Cerebellar nuclear complex (tissue), 1 donor: ENCODE results near the gene GPRIN2.

Source experiments
- DNase-seq, 2 experiments: peaks; one replicate each; lab custom pipeline; 2025; lab: John Stamatoyannopoulos, UW

Gene GPRIN2

DNA sequence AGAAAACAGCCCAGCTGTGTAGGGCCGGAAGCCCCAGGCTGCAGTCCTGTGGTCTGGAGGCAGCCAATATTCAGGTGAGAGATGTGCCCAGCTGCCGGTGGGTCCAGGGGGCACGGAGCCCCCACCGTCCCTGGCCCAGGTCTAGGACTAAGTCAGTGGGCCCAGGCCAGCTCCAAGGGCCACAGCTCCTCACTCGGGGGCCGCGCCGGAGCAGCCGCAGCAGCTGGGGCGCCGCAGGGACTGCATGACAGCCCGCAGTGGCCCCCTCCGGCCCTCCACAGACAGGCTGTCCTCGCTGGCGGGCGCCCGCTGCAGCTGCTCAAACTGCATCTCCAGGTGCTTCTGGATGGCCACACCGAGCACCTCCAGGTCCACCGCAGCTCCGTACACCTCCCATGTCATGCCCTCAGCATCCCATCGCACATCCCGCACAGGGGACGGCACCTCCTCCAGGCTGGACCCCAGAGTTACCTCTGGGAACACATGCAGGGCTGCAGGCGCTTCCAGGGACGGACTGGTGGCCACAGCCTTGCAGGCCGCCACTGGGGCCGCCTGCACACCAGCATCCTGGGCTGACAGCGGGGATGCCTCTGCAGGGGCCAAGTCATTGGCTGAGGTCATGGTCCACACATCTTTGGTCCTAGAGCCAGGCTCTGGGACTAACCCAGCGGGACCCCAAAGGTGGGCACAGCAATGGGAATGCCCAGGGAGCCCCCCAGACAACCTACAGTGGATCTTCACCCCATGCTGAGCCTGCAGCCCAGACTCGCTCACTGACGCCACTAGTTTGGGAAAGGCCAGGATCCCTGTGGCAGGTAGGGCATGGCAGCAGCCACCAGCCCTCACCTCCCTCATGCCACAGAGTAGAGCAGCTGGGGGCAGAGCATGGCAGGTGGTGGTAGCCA, 7.0 kb downstream of the GPRIN2 start:
- no peak for DNase-seq

DNA sequence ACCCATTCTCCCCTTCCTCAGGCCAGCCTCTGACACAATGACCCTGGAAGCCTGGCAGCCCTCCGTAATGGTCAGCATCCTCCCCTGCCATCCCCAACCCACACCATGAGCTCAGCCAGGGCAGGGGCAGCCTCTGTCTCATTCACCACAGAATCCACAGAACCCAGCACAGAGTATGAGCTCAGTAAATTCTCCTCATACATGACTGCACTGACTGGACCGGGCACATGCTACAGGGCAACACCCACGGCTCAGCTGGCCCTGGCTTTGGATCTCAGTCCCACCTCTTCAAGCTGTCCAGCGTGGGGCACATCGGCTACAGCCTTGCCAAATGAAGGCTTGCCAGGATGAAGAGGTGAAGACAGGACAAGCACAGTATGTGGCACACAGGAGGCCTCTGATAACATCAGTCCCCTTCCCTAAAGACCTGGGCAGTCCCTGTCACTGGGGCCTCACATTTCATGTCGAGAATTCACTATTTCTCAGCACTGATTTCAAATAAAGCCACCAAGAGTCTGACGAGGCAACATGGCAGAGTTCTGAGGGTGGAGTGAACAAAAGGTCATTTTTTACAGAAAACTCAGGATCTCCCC, 7.9 kb downstream of the GPRIN2 start:
- no peak for DNase-seq

DNA sequence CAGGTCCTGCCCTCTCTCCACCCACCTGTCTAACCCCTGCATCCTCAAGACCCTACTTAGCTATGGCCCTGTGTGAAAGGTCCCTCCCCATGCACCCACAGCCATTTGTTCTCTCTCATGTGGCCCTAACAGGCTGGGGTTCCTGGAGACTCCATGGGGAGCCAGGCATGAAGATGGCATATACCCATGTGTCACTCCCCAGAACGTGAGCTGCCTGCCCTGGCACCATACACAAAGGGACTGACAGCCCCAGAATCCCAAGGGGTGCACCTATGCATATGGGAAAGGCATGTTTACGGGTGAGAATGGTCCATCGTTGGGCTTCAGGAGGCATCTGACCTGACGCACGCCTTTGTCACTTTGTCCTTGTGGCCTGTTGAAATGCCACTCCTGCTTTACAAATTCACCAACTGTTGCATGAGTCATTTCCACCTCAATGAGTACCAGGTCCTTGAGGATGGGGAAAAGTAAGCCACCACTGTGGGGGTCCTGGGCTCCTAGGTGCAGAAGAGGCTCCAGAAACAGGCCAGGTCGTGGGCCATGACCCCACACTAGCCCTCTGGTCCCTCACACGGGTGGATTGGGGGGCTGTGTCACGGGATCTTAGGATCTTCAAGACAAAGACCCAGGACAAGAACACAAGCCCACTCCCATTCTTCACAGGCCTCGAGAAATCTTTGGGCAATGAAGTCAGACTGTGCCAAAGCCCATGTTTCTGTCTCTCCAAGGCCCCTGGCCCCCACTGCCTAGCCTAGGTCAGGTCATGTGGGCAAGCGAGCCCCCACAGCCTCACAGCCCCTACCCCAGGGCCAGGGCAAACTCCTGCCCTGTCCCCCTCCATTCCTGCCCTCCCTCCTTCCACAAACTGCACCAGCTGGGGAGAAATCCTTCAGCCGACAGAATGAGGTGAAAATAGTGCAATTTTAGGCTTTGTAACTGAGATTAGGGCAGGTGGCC, 8.6 kb downstream of the GPRIN2 start:
- no peak for DNase-seq

DNA sequence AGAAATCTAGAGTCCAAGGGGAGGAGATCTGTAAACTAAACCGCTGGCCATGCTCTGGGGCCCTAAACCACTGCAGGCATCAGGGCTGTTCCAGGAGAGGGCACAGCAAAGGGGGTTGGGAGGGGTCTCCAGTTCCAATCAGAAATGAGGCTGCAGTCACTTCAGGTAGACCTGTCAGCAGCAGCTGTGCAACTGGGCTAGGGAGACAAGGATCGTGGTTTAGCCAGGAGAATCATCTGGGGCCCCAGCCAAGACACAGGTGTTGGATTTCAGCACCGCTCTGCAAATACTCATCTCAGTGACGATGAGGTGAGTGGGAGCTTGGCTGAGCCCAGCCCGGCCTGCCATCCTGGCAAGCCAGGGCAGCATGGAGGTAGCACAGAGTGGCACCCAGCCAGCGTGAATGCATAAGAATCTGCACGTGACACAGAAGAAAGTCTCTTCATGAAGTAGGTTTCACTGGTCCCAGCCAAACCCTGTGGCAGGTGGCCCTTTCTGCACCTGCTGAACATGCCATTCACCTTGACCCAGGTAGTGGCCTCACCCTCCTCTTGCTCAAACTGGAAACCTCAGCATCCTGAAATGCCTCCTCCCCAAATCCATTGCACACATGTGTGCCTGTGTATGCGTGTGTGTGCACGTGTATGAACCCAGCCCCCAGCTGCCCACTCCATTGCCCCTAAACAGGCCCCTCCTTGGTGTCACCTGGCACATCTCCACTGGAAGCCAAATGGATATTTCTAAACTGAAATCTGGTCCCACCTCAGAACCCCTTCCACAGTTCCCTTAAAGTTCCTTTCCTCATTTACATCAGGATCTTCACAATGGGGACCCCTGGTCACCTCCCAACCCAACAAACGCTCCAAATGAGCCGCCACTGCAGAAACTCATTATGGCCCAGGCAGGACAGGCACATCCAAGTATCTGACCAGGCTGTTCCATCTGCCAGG, 9.6 kb downstream of the GPRIN2 start:
- DNase-seq, result no peak

DNA sequence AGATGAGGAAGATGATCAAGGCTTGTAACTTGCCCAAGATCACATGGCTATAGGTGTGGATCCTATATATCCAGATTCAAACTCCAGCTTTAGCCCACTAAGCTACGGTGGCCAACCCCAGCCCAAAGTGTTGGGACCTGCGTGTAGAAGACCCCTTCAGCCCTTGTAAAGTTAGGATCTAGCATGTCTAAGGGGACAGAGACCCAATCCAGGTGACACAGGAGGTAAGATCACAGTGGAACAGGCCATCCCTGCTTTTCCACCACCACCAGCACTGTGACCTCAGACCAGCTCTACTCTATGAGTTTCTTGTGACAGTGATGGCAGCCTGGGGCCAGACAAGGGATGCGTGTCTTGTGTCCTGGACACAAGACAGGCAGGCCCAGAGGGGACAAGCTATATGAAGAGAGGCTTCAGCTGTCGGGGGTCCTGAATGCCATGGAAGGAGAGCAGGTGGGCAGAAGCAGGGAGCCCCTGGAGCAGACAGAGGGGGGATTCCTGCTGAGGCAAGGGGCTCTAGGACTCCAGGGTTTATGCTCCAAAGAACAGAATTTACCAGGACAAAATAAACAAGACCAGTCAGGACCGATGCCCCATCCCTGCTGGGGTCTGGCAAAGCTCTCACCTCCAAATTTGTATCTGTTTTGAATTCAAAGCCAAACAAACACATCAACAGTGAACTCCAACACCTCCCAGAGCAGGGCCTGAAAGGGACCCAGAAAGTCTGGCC, 10.4 kb downstream of the GPRIN2 start:
- no peak for DNase-seq

DNA sequence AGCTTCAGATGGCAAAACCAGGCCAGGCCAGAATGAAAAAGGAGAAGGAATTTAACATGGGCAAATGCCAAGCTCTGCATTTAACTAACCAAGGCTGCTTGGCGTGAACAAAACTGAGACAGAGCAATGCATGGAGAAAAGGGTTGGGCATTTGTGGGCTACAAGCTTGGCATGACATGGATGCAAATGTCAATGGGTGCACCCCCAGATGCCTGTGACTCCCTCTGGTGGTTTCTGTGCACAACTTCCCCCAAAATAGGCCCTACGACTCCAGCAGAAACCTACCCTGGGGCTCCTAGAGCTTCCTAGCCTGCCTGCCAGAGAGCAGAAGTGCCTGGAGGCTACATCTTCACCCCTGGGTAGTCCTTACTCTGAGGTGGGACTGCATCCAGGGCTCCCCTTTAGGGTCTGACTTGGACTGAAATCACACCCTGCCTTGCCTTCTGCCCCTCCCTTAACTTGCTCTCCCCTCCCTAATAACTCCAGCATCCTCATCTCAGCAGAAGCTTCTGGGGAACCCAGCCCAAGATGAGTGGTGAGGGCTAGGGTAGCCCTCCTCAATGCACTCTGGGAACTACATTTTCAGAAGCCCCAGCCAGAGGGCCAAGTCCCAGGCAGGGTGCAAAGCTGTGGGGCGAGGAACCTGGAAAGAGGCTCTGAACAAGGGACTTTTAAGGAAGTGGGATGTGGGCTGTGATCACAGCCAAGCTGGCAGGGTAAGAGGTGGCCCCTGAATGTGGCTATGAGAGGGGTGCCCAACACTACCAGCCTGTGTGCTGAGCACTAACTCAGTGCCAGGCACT, 11.3 kb downstream of the GPRIN2 start:
- no peak for DNase-seq

DNA sequence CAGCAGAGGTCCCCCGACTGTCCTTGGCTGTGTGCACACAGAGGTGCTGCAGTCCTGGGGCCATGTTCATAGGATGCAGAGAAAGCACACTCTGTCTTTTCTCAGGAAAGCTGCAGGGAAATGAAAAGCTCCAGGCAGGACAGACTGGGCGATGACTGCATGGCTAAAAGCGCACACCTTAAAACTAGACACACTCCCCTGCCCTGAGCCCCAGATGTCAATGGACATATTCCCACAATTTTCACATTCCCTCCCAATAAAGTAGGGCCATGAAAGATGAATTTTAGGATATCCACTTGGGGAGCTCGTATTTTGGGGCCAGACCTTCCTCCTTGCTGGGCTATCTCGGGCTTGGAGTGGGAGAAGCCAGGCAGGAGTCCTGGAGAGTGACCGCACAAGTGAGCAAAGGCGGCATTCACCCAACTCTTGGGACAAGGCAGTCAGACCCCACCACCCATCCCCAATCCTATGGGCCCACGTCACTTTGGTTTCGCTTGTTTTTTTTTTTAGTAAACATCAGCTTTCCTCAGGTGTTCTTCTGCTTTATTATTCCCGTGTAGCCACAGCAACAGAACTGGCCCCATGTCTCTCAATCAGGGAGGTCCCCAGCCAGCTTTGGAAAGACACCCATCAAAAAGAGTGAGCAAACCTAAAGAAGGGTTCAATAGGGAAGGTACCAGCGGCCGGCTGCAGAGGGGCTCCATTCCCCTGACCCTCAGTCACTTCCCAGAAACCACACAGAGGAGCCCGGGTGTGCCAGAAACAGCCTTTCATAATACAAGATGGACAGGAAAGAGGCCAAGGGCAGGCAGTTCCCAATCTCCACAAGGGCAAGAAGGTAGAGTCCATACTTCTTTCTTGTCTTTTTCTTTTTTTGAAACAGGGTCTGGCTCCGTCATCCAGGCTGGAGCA, 12.7 kb downstream of the GPRIN2 start:
- no peak for DNase-seq

DNA sequence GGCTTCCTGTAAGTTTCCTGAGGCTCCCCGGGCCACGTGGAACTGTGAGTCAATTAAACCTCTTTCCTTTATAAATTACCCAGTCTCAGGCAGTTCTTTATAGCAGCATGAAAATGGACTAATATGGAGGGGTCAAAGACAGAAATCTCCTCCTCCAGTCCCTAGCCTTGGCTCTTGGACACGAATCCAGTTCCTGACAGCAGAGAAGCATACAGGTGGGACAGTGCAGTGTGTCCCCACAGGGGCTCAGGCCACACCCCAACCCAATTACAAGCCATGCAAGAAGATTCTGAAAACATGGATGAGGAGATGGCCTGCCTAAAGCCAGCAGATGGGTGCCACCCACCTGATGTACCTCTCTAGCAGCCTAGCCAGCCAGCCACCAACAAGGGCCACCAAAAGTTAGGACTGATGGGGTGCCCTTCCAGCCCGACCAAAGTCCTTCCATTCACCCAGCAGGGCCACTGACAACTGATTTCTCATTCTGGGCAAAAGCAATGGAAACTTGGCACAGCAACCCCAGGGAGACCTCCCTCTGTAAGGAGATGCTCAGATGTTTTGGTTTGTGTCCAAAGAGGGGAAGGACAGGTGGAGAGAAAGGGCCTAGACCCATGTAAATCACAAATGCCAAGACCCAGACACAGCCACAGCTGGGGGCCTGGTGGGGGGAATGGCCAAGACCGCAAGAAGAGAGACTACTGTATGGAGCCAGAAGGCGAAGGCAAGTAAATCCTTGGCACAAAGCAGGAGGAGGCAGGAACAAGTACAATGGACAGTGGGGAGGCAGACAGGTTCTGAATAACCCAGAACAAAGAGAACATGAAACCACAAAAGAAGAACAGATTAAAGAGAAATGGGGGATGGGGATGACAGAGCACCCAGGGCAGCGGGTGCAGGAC, 13.6 kb downstream of the GPRIN2 start:
- no peak for DNase-seq

DNA sequence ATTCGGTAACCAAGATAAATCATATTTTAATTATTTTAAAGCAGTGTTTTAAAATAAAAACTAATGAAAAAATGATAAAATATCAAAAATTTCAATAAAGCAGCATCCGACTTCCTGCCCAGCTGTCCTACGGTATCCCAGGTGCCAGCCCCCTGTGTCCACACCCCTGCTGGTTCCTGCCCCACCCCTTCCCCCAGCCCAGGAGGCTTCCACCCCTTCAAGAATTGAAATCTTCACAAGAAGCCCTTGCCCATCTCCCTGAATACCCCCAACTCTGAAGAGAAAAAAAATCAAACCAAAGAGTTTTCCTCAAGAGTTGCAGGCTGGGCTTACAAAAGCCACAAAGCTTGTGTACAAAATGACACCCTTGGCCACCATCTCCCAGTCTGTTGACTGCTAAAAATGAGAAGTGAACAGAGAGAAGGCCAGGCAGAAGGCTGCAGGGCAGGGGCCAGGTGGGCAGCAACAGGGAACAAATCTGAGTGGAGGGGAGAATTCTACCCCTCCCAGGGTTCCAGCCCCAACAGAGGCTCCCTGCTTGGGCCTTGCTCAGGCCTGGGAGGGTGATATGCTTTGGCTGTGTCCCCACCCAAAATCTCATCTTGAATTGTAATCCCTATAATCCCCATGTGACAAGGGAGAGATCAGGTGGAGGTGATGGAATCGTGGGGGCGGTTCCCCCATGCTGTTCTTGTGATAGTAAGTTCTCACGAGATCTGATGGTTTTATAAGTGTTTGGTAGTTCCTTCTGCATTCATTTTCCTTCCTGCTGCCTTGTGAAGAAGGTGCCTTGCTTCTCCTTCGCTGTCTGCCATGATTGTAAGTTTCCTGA, 14.5 kb downstream of the GPRIN2 start:
- no peak for DNase-seq

DNA sequence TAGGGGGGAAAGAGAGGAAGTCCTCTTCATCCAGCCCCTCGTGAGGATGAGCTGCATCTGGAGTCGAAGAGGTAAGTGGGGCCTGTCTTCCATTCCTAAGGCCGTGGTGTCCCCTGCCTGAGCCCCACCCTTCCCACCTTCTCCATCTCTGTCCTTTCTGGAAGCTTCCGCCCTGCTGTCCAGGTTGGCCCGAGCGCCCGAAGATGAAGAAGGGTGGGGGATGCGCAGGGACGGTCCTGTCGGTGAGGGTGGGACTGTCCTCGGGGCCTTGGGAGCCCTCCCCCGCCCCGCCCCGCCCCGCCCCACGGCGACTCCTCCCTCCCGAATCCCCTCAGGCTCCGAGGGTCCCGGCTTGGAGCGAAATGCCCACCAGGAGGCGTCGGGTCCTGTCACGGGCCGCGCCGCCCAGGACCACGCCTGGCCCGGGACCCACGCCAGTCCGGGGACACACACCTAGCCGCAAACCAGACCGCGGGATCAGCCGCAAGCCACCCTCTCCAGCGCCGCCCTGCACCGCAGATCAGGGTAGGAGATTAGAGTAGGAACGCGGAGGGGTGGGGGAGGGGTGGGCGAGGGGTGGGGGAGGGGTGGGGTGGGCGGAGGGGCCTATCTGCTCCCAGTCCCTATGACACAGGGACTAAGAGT, 15.3 kb downstream of the GPRIN2 start:
- no peak for DNase-seq

DNA sequence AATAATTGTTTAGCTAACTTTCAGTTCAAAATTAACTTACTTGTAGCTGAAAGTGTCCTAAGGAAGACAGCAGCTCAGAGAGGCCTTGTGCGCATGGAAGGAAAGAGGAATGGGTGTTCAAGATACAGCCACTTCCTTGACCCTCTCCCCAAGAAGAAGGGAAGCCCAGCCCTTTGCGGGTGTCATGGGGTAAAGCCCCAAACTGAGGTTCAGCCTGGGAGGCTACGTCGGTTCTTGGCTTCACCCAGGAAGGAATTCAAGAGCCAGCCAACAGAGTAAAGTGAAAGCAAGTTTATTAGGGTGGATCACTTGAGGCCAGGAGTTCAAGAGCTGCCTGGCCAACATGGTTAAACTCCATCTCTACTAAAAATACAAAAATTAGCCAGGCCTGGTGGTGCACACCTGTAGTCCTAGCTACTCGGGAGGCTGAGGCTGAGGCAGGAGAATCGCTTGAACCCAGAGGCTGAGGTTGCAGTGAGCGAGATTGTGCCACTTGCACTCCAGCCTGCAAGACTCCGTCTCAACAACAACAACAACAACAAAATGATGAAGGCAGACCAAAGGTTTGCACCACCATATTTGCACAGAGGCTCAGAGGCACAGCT, 15.9 kb downstream of the GPRIN2 start:
- no peak for DNase-seq

DNA sequence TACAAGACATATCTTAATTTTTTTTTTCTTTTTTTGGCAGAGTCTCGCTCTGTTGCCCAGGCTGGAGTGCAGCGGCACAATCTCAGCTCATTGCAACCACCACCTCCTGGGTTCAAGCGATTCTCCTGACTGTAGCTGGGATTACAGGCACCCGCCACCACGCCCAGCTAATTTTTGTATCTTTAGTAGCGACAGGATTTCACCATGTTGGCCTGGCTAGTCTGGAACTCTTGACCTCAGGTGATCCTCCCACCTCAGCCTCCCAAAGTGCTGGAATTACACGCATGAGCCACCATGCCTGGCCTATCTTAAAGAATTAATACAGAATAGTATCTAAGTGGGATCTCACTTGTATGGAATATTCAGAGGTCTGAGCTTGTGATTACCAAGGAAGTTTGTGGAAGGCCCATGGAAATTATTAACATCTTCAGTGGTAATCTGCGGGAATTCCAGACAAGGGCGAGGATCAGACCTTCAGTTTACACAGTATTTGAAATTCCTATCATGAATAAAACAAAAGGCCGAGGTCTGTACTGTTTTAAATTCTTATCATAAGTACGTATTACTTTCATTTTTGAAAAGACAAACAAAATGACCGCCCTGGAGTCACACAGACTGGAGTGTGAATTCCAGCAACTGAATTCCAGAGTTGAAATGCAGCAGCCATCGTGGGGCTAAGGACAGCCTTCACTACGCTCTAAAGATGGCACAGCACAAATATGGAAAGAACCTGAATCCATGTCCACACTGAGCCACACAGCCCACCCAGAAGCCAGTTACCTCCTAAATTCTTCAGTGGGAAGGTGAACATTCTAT, 16.7 kb downstream of the GPRIN2 start:
- no peak for DNase-seq

DNA sequence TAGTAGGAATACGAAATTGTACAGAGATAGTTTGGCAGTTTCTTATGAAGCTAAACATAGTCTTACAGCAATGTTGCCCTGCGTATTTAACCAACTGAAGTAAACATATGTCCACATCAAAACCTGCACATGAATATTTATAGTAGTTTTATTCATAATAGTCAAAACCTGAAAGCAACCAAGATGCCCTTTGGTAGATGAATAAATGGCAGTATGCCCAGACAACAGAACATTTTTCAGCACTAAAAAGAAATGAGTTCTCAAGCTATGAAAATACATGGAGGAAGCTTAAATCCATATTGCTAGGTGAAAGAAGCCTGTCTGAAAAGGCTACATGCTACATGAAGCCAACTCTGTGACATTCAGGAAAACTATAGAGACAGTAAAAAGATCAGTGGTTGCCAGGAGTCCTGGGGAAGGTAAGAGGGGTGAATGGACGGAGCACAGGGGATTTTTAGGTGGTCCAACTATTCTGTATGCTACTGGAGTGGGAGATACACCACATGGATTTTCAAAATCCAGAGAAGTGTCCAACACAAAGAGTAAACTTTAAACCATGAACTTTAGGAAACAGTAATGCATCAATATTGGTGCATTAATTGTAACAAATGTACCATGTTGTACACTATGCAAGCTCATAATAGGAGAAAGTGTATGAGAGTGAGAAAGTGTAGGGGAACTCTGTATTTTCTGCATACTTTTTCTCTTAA, 17.6 kb downstream of the GPRIN2 start:
- DNase-seq, result no peak

DNA sequence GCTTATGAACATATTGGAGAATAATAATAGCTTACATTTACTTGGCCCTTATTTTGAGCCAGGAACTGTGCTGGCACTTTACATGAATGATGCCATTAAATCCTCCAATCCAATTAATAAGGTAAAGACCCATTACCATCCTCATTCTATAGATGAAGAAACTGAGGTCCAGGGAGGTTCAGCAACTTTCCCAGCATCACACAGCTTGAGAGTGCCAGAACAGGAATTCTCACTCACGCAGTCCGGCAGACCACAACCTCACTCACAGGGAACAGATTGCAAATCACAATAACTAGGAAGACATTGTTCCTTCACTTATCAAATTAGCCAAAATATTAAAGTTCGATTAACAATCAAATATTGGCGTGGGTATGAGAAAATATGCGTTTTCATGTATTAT, 18.3 kb downstream of the GPRIN2 start:
- no peak for DNase-seq
